ENCODE results near the gene AUTS2. TPM values are rescaled to one million over a fixed set of nuclear protein-coding genes. Genes with fewer than 3 reads are reported as not detected.

The AUTS2 gene
- total RNA-seq, 1 donor from 2014 or later: 2.1 TPM

- H3K36me3 Mint-ChIP-seq (ENCODE audit: low read depth): no peaks in the 10 kb centered on the region
- no peaks in the 10 kb centered on the region for H3K4me1 Mint-ChIP-seq
- H3K4me3 Mint-ChIP-seq: no peak overlapping the region
- no peaks in the 10 kb centered on the region for H3K27me3 Mint-ChIP-seq
- no peak overlapping the region for H3K27ac Mint-ChIP-seq
- intact Hi-C loops (cut with micrococcal nuclease): no loop called here
- H3K9me3 Mint-ChIP-seq: peaks cover 3% of the 10 kb centered on the region
- no peak for DNase-seq
Observed at GRCh38 chr7:70285187-70285586, 686.9 kb downstream of the AUTS2 start.

GRCh38 chr7:70285854-70286253, 687.6 kb downstream of the AUTS2 start:
- DNase-seq: no peak
- intact Hi-C loops (cut with micrococcal nuclease): no loop called here
- Mint-ChIP-seq H3K27me3 (no peaks in the 10 kb centered on the region), H3K4me3 (no peak overlapping the region), H3K9me3 (peaks cover 3% of the 10 kb centered on the region), H3K4me1 (no peaks in the 10 kb centered on the region), H3K27ac (no peak overlapping the region), H3K36me3 (ENCODE audit: low read depth) (no peaks in the 10 kb centered on the region)

GRCh38 chr7:70288781-70289456, 690.6 kb downstream of the AUTS2 start:
- Mint-ChIP-seq H3K4me1 (no peaks in the 10 kb centered on the region), H3K36me3 (ENCODE audit: low read depth) (no peaks in the 10 kb centered on the region), H3K27me3 (peaks cover 2% of the 10 kb centered on the region), H3K4me3 (no peak overlapping the region), H3K27ac (no peak overlapping the region), H3K9me3 (peaks cover 3% of the 10 kb centered on the region)
- intact Hi-C loops (cut with micrococcal nuclease): no loop called here
- DNase-seq: no peak

- no peak for DNase-seq
- Mint-ChIP-seq H3K27ac (no peak overlapping the region), H3K4me3 (no peak overlapping the region), H3K4me1 (no peaks in the 10 kb centered on the region), H3K9me3 (peaks cover 4% of the 10 kb centered on the region), H3K27me3 (peaks cover 4% of the 10 kb centered on the region), H3K36me3 (ENCODE audit: low read depth) (no peaks in the 10 kb centered on the region)
- intact Hi-C loops (cut with micrococcal nuclease): no loop called here
Observed at GRCh38 chr7:70292716-70293115, 694.4 kb downstream of the AUTS2 start.

GRCh38 chr7:70294211-70294911, 696.1 kb downstream of the AUTS2 start:
- no peak overlapping the region for H3K4me3 Mint-ChIP-seq
- no peaks in the 10 kb centered on the region for H3K4me1 Mint-ChIP-seq
- peaks cover 4% of the 10 kb centered on the region for H3K27me3 Mint-ChIP-seq
- H3K9me3 Mint-ChIP-seq: peaks cover 4% of the 10 kb centered on the region
- H3K36me3 Mint-ChIP-seq (ENCODE audit: low read depth): no peaks in the 10 kb centered on the region
- intact Hi-C loops (cut with micrococcal nuclease): no loop called here
- H3K27ac Mint-ChIP-seq: no peak overlapping the region
- DNase-seq: no peak

- H3K27ac Mint-ChIP-seq: no peak overlapping the region
- peaks cover 4% of the 10 kb centered on the region for H3K9me3 Mint-ChIP-seq
- no peaks in the 10 kb centered on the region for H3K36me3 Mint-ChIP-seq (ENCODE audit: low read depth)
- H3K4me3 Mint-ChIP-seq: no peak overlapping the region
- intact Hi-C loops (cut with micrococcal nuclease): no loop called here
- peaks cover 5% of the 10 kb centered on the region for H3K4me1 Mint-ChIP-seq
- peaks cover 2% of the 10 kb centered on the region for H3K27me3 Mint-ChIP-seq
- DNase-seq: no peak
Observed at GRCh38 chr7:70298780-70299471, 700.7 kb downstream of the AUTS2 start.

- Mint-ChIP-seq H3K9me3 (peaks cover 4% of the 10 kb centered on the region), H3K4me3 (no peak overlapping the region), H3K4me1 (peaks cover 5% of the 10 kb centered on the region), H3K27me3 (peaks cover 2% of the 10 kb centered on the region), H3K27ac (no peak overlapping the region), H3K36me3 (ENCODE audit: low read depth) (no peaks in the 10 kb centered on the region)
- intact Hi-C loops (cut with micrococcal nuclease): no loop called here
- no peak for DNase-seq
Observed at GRCh38 chr7:70299472-70299807, 701.2 kb downstream of the AUTS2 start.

- H3K27ac Mint-ChIP-seq: no peak overlapping the region
- intact Hi-C loops (cut with micrococcal nuclease): no loop called here
- no peak for DNase-seq
- peaks cover 4% of the 10 kb centered on the region for H3K9me3 Mint-ChIP-seq
- H3K36me3 Mint-ChIP-seq (ENCODE audit: low read depth): no peaks in the 10 kb centered on the region
- peaks cover 5% of the 10 kb centered on the region for H3K4me1 Mint-ChIP-seq
- no peak overlapping the region for H3K4me3 Mint-ChIP-seq
- H3K27me3 Mint-ChIP-seq: no peaks in the 10 kb centered on the region
Observed at GRCh38 chr7:70301673-70302185, 703.5 kb downstream of the AUTS2 start.

- Mint-ChIP-seq H3K27ac (no peak overlapping the region), H3K36me3 (ENCODE audit: low read depth) (no peaks in the 10 kb centered on the region), H3K27me3 (no peaks in the 10 kb centered on the region), H3K4me1 (peaks cover 9% of the 10 kb centered on the region), H3K4me3 (no peak overlapping the region), H3K9me3 (no peaks in the 10 kb centered on the region)
- peak; percentile 59 for DNase-seq
- intact Hi-C loops (cut with micrococcal nuclease): no loop called here
Observed at GRCh38 chr7:70303309-70303708, 705.0 kb downstream of the AUTS2 start.

- peaks cover 9% of the 10 kb centered on the region for H3K4me1 Mint-ChIP-seq
- H3K27ac Mint-ChIP-seq: no peak overlapping the region
- H3K27me3 Mint-ChIP-seq: no peaks in the 10 kb centered on the region
- intact Hi-C loops (cut with micrococcal nuclease): no loop called here
- H3K4me3 Mint-ChIP-seq: no peak overlapping the region
- no peaks in the 10 kb centered on the region for H3K9me3 Mint-ChIP-seq
- H3K36me3 Mint-ChIP-seq (ENCODE audit: low read depth): no peaks in the 10 kb centered on the region
- DNase-seq: no peak
Observed at GRCh38 chr7:70303780-70304179, 705.5 kb downstream of the AUTS2 start.

GRCh38 chr7:70306173-70306572, 707.9 kb downstream of the AUTS2 start:
- no peaks in the 10 kb centered on the region for H3K27me3 Mint-ChIP-seq
- no peaks in the 10 kb centered on the region for H3K36me3 Mint-ChIP-seq (ENCODE audit: low read depth)
- no peak for DNase-seq
- no peak overlapping the region for H3K27ac Mint-ChIP-seq
- H3K9me3 Mint-ChIP-seq: no peaks in the 10 kb centered on the region
- H3K4me1 Mint-ChIP-seq: peaks cover 9% of the 10 kb centered on the region
- H3K4me3 Mint-ChIP-seq: no peak overlapping the region
- intact Hi-C loops (cut with micrococcal nuclease): no loop called here

GRCh38 chr7:70307544-70308106, 709.4 kb downstream of the AUTS2 start:
- Mint-ChIP-seq H3K4me3 (no peak overlapping the region), H3K36me3 (ENCODE audit: low read depth) (no peaks in the 10 kb centered on the region), H3K27ac (no peak overlapping the region), H3K9me3 (no peaks in the 10 kb centered on the region), H3K27me3 (no peaks in the 10 kb centered on the region), H3K4me1 (peaks cover 9% of the 10 kb centered on the region)
- intact Hi-C loops (cut with micrococcal nuclease): no loop called here
- DNase-seq: no peak

GRCh38 chr7:70312336-70312735, 714.1 kb downstream of the AUTS2 start:
- Mint-ChIP-seq H3K4me1 (peaks cover 12% of the 10 kb centered on the region), H3K27me3 (no peaks in the 10 kb centered on the region), H3K9me3 (peaks cover 6% of the 10 kb centered on the region), H3K4me3 (no peak overlapping the region), H3K36me3 (ENCODE audit: low read depth) (no peaks in the 10 kb centered on the region), H3K27ac (no peak overlapping the region)
- intact Hi-C loops (cut with micrococcal nuclease): loop anchor here (10.0 kb wide), 1 partner anchor 332 kb away; no protein-coding TSS in a partner anchor
- no peak for DNase-seq

GRCh38 chr7:70313271-70313670, 715.0 kb downstream of the AUTS2 start:
- Mint-ChIP-seq H3K4me3 (no peak overlapping the region), H3K27ac (no peak overlapping the region), H3K4me1 (peaks cover 15% of the 10 kb centered on the region), H3K9me3 (peaks cover 6% of the 10 kb centered on the region), H3K36me3 (ENCODE audit: low read depth) (no peaks in the 10 kb centered on the region), H3K27me3 (no peaks in the 10 kb centered on the region)
- intact Hi-C loops (cut with micrococcal nuclease): loop anchor here (10.0 kb wide), 1 partner anchor 332 kb away; no protein-coding TSS in a partner anchor
- DNase-seq: no peak

Data from activated CD4-positive, alpha-beta T cell treated with anti-CD3 and anti-CD28 coated beads, Interleukin-2, amount 10 ng/mL, durations not matched to agents 24 days and 14 days (primary cell).